Measurements from ENCODE around the gene FAM110D. TPM values are rescaled to one million over a fixed set of nuclear protein-coding genes. Genes with fewer than 3 reads are reported as not detected.

Gene FAM110D
- total RNA-seq, 1 experiment from 2014 or later = 0.46 TPM

DNA sequence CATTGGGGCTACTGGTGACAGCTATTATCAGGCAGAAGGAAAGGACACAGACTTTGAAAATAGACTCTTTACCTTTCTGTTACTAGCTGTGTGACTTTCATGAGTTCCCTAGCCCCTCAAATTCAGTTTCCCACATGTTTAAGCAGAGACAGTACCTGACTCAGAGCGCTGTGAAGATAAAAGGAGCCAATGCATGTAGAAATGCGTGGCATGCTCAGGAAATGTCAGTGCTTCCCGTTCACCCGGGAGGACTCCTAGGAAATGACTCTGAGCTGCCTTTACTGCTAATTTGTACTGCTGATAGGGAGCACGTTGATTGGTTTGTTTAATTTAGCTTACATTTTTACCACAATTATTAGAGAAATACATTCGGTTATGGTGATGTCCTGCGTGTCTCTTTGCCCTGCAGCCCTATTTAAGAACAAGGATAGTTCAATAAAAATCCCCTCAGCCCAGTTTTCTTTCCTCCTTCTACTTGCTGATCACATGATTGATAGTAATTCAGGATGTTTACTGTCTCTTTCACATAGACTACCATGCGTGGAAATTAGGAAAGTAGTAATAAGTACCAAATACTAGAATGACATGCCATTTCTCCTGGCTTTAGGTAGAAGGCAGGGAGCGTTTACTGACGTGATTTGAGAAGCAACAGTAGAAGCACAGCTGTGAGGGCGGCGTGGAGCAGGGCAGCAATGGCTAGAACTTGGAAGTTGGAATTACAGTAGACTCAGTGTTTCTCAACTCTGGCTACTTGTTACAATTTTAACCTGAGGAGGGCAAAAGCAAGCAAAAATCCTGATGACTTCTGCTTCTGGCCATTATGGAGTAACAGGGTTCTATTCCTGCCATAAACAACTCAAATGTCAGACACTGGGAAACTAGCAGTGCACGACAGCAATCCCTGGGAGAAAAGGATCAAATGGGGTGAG is 31.4 kb upstream of the FAM110D start:
- Histone ChIP-seq H3K4me1 (ENCODE audit: insufficient read depth, low read length) (no peaks in the 10 kb centered on the region), H3K14ac (ENCODE audit: insufficient read depth, low read length) (no peak overlapping the region), H2BK15ac (ENCODE audit: low read depth, low read length) (no peak overlapping the region), H3K9me3 (ENCODE audit: control insufficient read depth, low read depth, low read length) (no peaks in the 10 kb centered on the region), H4K20me1 (ENCODE audit: control insufficient read depth, insufficient read depth, insufficient read length) (no peaks in the 10 kb centered on the region), H4K91ac (ENCODE audit: insufficient read length, low read depth, low read length) (no peak overlapping the region), H2AK5ac (ENCODE audit: insufficient read length, low read length) (no peak overlapping the region), H3K23me2 (ENCODE audit: insufficient read length, low read depth, low read length, poor library complexity, severe bottlenecking) (no peaks in the 10 kb centered on the region), H3K27me3 (ENCODE audit: insufficient read depth, low read length) (no peaks in the 10 kb centered on the region), H3K56ac (ENCODE audit: insufficient read length, low read depth, low read length) (no peak overlapping the region), H4K8ac (replicated peaks; ENCODE audit: insufficient read length, low read depth, low read length) (no peak overlapping the region), H2AFZ (ENCODE audit: low read length) (no peak overlapping the region), H2BK5ac (ENCODE audit: insufficient read length, low read length) (no peak overlapping the region), H3K4me2 (ENCODE audit: insufficient read depth, insufficient read length, low read length) (no peak overlapping the region), H3K27ac (ENCODE audit: insufficient read length, low read depth, low read length) (no peak overlapping the region), H3K18ac (ENCODE audit: insufficient read length, low read depth, low read length) (no peak overlapping the region), H2BK120ac (ENCODE audit: low read depth, low read length, poor library complexity, severe bottlenecking) (no peak overlapping the region), H2BK20ac (ENCODE audit: low read depth, low read length, poor library complexity, severe bottlenecking) (no peak overlapping the region), H3K79me2 (ENCODE audit: insufficient read depth, low read length) (no peaks in the 10 kb centered on the region), H3K9ac (ENCODE audit: extremely low read depth, insufficient read length, low read length) (no peak overlapping the region), H4K5ac (ENCODE audit: insufficient read length, low read depth, low read length) (no peak overlapping the region), H3T11ph (ENCODE audit: low read length) (no peak overlapping the region), H3K23ac (ENCODE audit: insufficient read length, low read depth, low read length) (no peak overlapping the region), H2BK12ac (ENCODE audit: insufficient read length, low read depth, low read length) (no peak overlapping the region), H3K4ac (ENCODE audit: low read depth, low read length) (no peak overlapping the region), H3K79me1 (ENCODE audit: insufficient read depth, low read depth, low read length, poor library complexity, severe bottlenecking) (no peaks in the 10 kb centered on the region)
- WGBS (ENCODE audit: extremely low coverage, insufficient read length, low lambda C conversion rate) = no CpG with 5 or more reads among the region's 13 CpGs
- DNase-seq = peak; percentile 2
- peaks cover 2% of the 10 kb centered on the region; the same call in 1 of the 2 replicates for H3K27me3 Mint-ChIP-seq (ENCODE audit: low read depth)
- peaks cover 4 to 10% of the 10 kb centered on the region in 2 experiments; a peak in 3 of 4 replicates for H3K4me1 Mint-ChIP-seq
- no peak overlapping the region for H3K4me3 Mint-ChIP-seq
- TF ChIP-seq, protein P1, sequence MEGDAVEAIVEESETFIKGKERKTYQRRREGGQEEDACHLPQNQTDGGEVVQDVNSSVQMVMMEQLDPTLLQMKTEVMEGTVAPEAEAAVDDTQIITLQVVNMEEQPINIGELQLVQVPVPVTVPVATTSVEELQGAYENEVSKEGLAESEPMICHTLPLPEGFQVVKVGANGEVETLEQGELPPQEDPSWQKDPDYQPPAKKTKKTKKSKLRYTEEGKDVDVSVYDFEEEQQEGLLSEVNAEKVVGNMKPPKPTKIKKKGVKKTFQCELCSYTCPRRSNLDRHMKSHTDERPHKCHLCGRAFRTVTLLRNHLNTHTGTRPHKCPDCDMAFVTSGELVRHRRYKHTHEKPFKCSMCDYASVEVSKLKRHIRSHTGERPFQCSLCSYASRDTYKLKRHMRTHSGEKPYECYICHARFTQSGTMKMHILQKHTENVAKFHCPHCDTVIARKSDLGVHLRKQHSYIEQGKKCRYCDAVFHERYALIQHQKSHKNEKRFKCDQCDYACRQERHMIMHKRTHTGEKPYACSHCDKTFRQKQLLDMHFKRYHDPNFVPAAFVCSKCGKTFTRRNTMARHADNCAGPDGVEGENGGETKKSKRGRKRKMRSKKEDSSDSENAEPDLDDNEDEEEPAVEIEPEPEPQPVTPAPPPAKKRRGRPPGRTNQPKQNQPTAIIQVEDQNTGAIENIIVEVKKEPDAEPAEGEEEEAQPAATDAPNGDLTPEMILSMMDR (conservative IDR thresholded peaks at IDR 0.05) = no peak
- no peak overlapping the region; a peak in 1 of 7 replicates for H3K27ac Mint-ChIP-seq
- H3K36me3 Mint-ChIP-seq (ENCODE audit: insufficient read depth in 1 of 3, low read depth in 3 of 3) = no peaks in the 10 kb centered on the region
- no peaks in the 10 kb centered on the region for H3K9me3 Mint-ChIP-seq

Measured in H9 (cell line).